Testis (tissue), 3 donors: Measurements from ENCODE around the gene SPIN1. TPM values are rescaled to one million over a fixed set of nuclear protein-coding genes. Genes with fewer than 3 reads are reported as not detected.

Experiments
- DNase-seq: peaks from one replicate; pipeline ENCODE4 v3.0.0-alpha.2; 2019
- H3K27ac ChIP-seq, 2 donors: fragments of 200-600 bp; sonication (generic); one replicate each; pipeline ENCODE4 v1.5.1; 2019
- H3K27me3 ChIP-seq: fragments of 200-600 bp; sonication (generic); one replicate; pipeline ENCODE4 v1.5.1; 2019
- H3K36me3 ChIP-seq: fragments of 200-600 bp; sonication (generic); one replicate; pipeline ENCODE4 v1.5.1; 2017; ENCODE audit warnings: low read depth; ENCODE audit errors: missing control alignments
- H3K4me1 ChIP-seq: fragments of 200-600 bp; sonication (generic); one replicate; pipeline ENCODE4 v1.5.1; 2019
- H3K4me3 ChIP-seq, 2 donors: fragments of 200-600 bp; sonication (generic); one replicate each; pipeline ENCODE4 v1.5.1; 2017 to 2019
- H3K9me3 ChIP-seq: fragments of 200-600 bp; sonication (generic); one replicate; pipeline ENCODE4 v1.5.1; 2017
- CTCF ChIP-seq, 3 experiments: fragments of 450-650 bp in 2 of 3; fragments of 200-600 bp in 1 of 3; sonication (generic) in 1 of 3; IDR thresholded peaks; one replicate each; pipeline ENCODE4 v1.5.1; 2016 to 2019; ENCODE audit warnings: antibody characterized with exemption in 3 of 3, mild to moderate bottlenecking in 2 of 3, moderate library complexity in 1 of 3
- POLR2A ChIP-seq: fragments of 450-650 bp; IDR thresholded peaks from one replicate; pipeline ENCODE4 v1.6.1; 2017; ENCODE audit warnings: antibody characterized with exemption, mild to moderate bottlenecking, moderate library complexity
- WGBS, 2 donors: methylation state at CpG; one replicate each; pipeline ENCODE4 v1.1.5; 2018; 5-methylcytosine and 5-hydroxymethylcytosine counted together
- intact Hi-C: fragments of 100-400 bp; cut with DNase I; formaldehyde crosslinking; loops from one replicate; pipeline ENCODE4 v1.15.1; 2023; ENCODE audit warnings: low total_unique reads
- polyA plus RNA-seq: library from polyadenylated mRNA; stranded (reverse); fragments of 350-450 nt; fragmentation: Illumina TruSeq; extraction: RNeasy Lipid Tissue Mini Kit (QIAGEN cat#74804); gene quantifications from one replicate; pipeline ENCODE4 v1.2.3, GENCODE V29; 2014; ENCODE audit warnings: low read depth, low replicate concordance; ENCODE audit not compliant: insufficient read depth
- total RNA-seq, 2 donors: library from RNA; depleted of rRNA; stranded (reverse); fragments of >200 nt; gene quantifications; one replicate each; pipeline ENCODE4 v1.2.3, GENCODE V29; 2016

The SPIN1 gene
- total and polyA plus RNA-seq, 3 donors from 2014 or later = 93.7 to 139 (median 119) TPM

- Histone ChIP-seq H3K36me3 (no peaks in the 10 kb centered on the region), H3K4me1 (peaks cover 4% of the 10 kb centered on the region), H3K27ac (no peak overlapping the region), H3K4me3 (no peak overlapping the region), H3K9me3 (no peaks in the 10 kb centered on the region), H3K27me3 (no peaks in the 10 kb centered on the region)
- TF ChIP-seq CTCF (IDR thresholded peaks at IDR 0.05) (no peak), POLR2A (no peak)
- intact Hi-C loops = no loop called here
- WGBS, 2 donors = 84 to 92% methylated on average over 3 of the region's 3 CpGs
- DNase-seq = no peak
Observed at GRCh38 chr9:88429595-88430430, 41.6 kb downstream of the SPIN1 start.

- Histone ChIP-seq H3K4me1 (no peaks in the 10 kb centered on the region), H3K27ac (no peak overlapping the region), H3K36me3 (no peaks in the 10 kb centered on the region), H3K4me3 (no peak overlapping the region), H3K9me3 (no peaks in the 10 kb centered on the region), H3K27me3 (no peaks in the 10 kb centered on the region)
- TF ChIP-seq CTCF (IDR thresholded peaks at IDR 0.05) = no peak
- no peak for TF ChIP-seq POLR2A
- 86 to 92% methylated on average over 5 of the region's 5 CpGs for WGBS, 2 donors
- intact Hi-C loops = no loop called here
- no peak for DNase-seq
Observed at GRCh38 chr9:88433583-88434255, 45.5 kb downstream of the SPIN1 start.

GRCh38 chr9:88435336-88435735 is 47.1 kb downstream of the SPIN1 start:
- no peak for DNase-seq
- TF ChIP-seq CTCF (IDR thresholded peaks at IDR 0.05) (no peak), POLR2A (no peak)
- intact Hi-C loops = no loop called here
- Histone ChIP-seq H3K4me3 (no peak overlapping the region), H3K27ac (no peak overlapping the region), H3K27me3 (no peaks in the 10 kb centered on the region), H3K9me3 (no peaks in the 10 kb centered on the region), H3K36me3 (no peaks in the 10 kb centered on the region), H3K4me1 (no peaks in the 10 kb centered on the region)
- WGBS, 2 donors = 93 to 97% methylated on average over 2 of the region's 2 CpGs

GRCh38 chr9:88436379-88436778 is 48.1 kb downstream of the SPIN1 start:
- Histone ChIP-seq H3K9me3 (no peaks in the 10 kb centered on the region), H3K36me3 (no peaks in the 10 kb centered on the region), H3K27ac (no peak overlapping the region), H3K4me1 (no peaks in the 10 kb centered on the region), H3K4me3 (no peak overlapping the region), H3K27me3 (no peaks in the 10 kb centered on the region)
- intact Hi-C loops = no loop called here
- TF ChIP-seq POLR2A (no peak), CTCF (IDR thresholded peaks at IDR 0.05) (no peak)
- no peak for DNase-seq
- 85 to 97% methylated on average over 4 of the region's 4 CpGs for WGBS, 2 donors
